Measurements from ENCODE around the gene GATA2. TPM values are rescaled to one million over a fixed set of nuclear protein-coding genes. Genes with fewer than 3 reads are reported as not detected.

The GATA2 gene
- total and polyA plus RNA-seq, 2 experiments from 2014 or later: 0.52 to 0.83 TPM

- H3F3A ChIP-seq (replicated peaks; ENCODE audit: low read depth): peaks cover 21% of the 10 kb centered on the region
- H3K4me3 Mint-ChIP-seq: peak overlapping the region; percentile 58; the same call in 2 of the 3 replicates
- H2AFZ ChIP-seq: no peak overlapping the region
- peaks cover 11% of the 10 kb centered on the region for H3K9me2 ChIP-seq (ENCODE audit: insufficient read depth)
- H3K4me2 ChIP-seq: peak overlapping the region; percentile 90
- H3K4me3 ChIP-seq: peak overlapping the region; percentile 53
- no peaks in the 10 kb centered on the region for H3K79me2 ChIP-seq (replicated peaks; ENCODE audit: insufficient read depth)
- H3K36me3 Mint-ChIP-seq (ENCODE audit: low read depth): no peaks in the 10 kb centered on the region; the same call in 2 of the 3 replicates
- H3K36me3 ChIP-seq (ENCODE audit: insufficient read depth): no peaks in the 10 kb centered on the region
- TF ChIP-seq EZH2phosphoT487 (IDR thresholded peaks at IDR 0.05; ENCODE audit: unreplicated experiment) (no peak), JUNB (IDR thresholded peaks at IDR 0.05; ENCODE audit: unreplicated experiment) (no peak), CREB1 (CRISPR knock-in tag; IDR thresholded peaks at IDR 0.05; ENCODE audit: low read depth) (no peak), REST (IDR thresholded peaks at IDR 0.05; ENCODE audit: unreplicated experiment) (no peak), EZH2 (IDR thresholded peaks at IDR 0.05; ENCODE audit: low read depth, unreplicated experiment) (no peak), ZNF462 (CRISPR knock-in tag; IDR thresholded peaks at IDR 0.05) (no peak), STAT1 (IDR thresholded peaks at IDR 0.05; ENCODE audit: unreplicated experiment) (no peak), ZNF331 (CRISPR knock-in tag; IDR thresholded peaks at IDR 0.05; ENCODE audit: low read depth) (no peak)
- TF ChIP-seq, protein P1, sequence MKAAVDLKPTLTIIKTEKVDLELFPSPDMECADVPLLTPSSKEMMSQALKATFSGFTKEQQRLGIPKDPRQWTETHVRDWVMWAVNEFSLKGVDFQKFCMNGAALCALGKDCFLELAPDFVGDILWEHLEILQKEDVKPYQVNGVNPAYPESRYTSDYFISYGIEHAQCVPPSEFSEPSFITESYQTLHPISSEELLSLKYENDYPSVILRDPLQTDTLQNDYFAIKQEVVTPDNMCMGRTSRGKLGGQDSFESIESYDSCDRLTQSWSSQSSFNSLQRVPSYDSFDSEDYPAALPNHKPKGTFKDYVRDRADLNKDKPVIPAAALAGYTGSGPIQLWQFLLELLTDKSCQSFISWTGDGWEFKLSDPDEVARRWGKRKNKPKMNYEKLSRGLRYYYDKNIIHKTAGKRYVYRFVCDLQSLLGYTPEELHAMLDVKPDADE (IDR thresholded peaks at IDR 0.05): no peak
- DNase-seq (ENCODE audit: low spot score) (no peak), ATAC-seq (no peak)
- H3K4me1 ChIP-seq (ENCODE audit: insufficient read depth): peaks cover 51% of the 10 kb centered on the region
- peaks cover 68% of the 10 kb centered on the region for H3K4me1 Mint-ChIP-seq
- no peaks in the 10 kb centered on the region; the same call in 1 of the 3 replicates for H3K9me3 Mint-ChIP-seq
- H3K27ac ChIP-seq (ENCODE audit: low read depth): no peak overlapping the region
- peaks cover 98% of the 10 kb centered on the region for H3K27me3 Mint-ChIP-seq (ENCODE audit: insufficient read depth, low read depth, poor library complexity)
- H3K27me3 ChIP-seq (ENCODE audit: insufficient read depth): peaks cover 100% of the 10 kb centered on the region
- peaks cover 8% of the 10 kb centered on the region for H4K20me1 ChIP-seq (replicated peaks; ENCODE audit: insufficient read depth)
- no peak overlapping the region for H3K27ac Mint-ChIP-seq
These were observed 10.8 kb downstream of the GATA2 start for GRCh38 chr3:128482175-128482574.

Data from GM23338 (cell line).